Transverse colon (tissue), 4 donors: ENCODE results near the gene SPIRE1. TPM values are rescaled to one million over a fixed set of nuclear protein-coding genes. Genes with fewer than 3 reads are reported as not detected.

ENCODE experiments used
- DNase-seq: peaks from one replicate; pipeline ENCODE4 v3.0.0-alpha.2; 2019
- H3K27ac ChIP-seq, 4 donors: fragments of 200-600 bp; sonication (generic); 2 replicates each; pipeline ENCODE4 v1.5.1; 2016 to 2018; ENCODE audit warnings: inconsistent platforms in 4 of 4
- H3K27me3 ChIP-seq: fragments of 200-600 bp; sonication (generic); 2 replicates; pipeline ENCODE4 v1.5.1; 2017; ENCODE audit warnings: inconsistent platforms
- H3K36me3 ChIP-seq, 4 donors: fragments of 200-600 bp; sonication (generic); 2 replicates each; pipeline ENCODE4 v1.5.1; 2017 to 2019; ENCODE audit warnings: inconsistent platforms in 4 of 4
- H3K4me1 ChIP-seq, 4 donors: fragments of 200-600 bp; sonication (generic); 2 replicates each; pipeline ENCODE4 v1.5.1; 2017 to 2020; ENCODE audit warnings: inconsistent platforms in 4 of 4
- H3K4me3 ChIP-seq, 4 donors: fragments of 200-600 bp; sonication (generic); 1 replicate in 1 of 4; 2 replicates in 3 of 4; pipeline versions ENCODE4 v1.5.1 to v1.6.1; 2017 to 2019; ENCODE audit warnings: inconsistent platforms in 4 of 4
- H3K9me3 ChIP-seq, 2 donors: fragments of 200-600 bp; sonication (generic); 2 replicates each; pipeline ENCODE4 v1.5.1; 2017 to 2019; ENCODE audit warnings: inconsistent platforms in 2 of 2
- EP300 ChIP-seq: sonication (generic); formaldehyde crosslinking; IDR thresholded peaks from one replicate; pipeline ENCODE4 v1.6.1; 2017; ENCODE audit warnings: antibody characterized with exemption, low read depth
- POLR2A ChIP-seq: fragments of 450-650 bp; IDR thresholded peaks from one replicate; pipeline ENCODE4 v1.6.1; 2016; ENCODE audit warnings: antibody characterized with exemption, mild to moderate bottlenecking, moderate library complexity
- POLR2AphosphoS5 ChIP-seq, 3 donors: sonication (generic); formaldehyde crosslinking; IDR thresholded peaks; one replicate each; pipeline ENCODE4 v1.6.1; 2016; ENCODE audit warnings: antibody characterized with exemption in 3 of 3
- WGBS, 2 donors: methylation state at CpG; one replicate each; pipeline ENCODE4 v1.1.5; 2018; ENCODE audit warnings: low coverage in 1 of 2; 5-methylcytosine and 5-hydroxymethylcytosine counted together
- in situ Hi-C, 4 donors: fragments of 200-750 bp; cut with MboI; loops; one replicate each; pipeline versions ENCODE4 v1.15.0 to v1.15.1; 2017; ENCODE audit warnings: low sequenced_read_pairs in 3 of 4, low pct_ligation_motif_present in 1 of 4, low pct_unique_long_range_greater_than_20kb in 1 of 4
- intact Hi-C: fragments of 100-400 bp; cut with DNase I; formaldehyde crosslinking; loops from one replicate; pipeline ENCODE4 v1.15.1; 2023; ENCODE audit warnings: low total_unique reads
- total RNA-seq, 4 donors: library from RNA; depleted of rRNA; stranded (reverse); fragments of >200 nt; gene quantifications; one replicate each; pipeline ENCODE4 v1.1.0, GENCODE V29; 2016
- TF ChIP-seq, protein P1 (sequence below), 5 experiments: fragments of 200-600 bp in 3 of 5; fragments of 450-650 bp in 2 of 5; sonication (generic) in 3 of 5; IDR thresholded peaks; 1 replicate in 2 of 5; 2 replicates in 3 of 5; pipeline ENCODE4 v1.5.1; 2016 to 2017; ENCODE audit warnings: antibody characterized with exemption in 5 of 5, inconsistent platforms in 3 of 5, mild to moderate bottlenecking in 2 of 5, moderate library complexity in 1 of 5

The SPIRE1 gene
- total RNA-seq, 4 donors from 2014 or later, result 6.0 to 7.8 (median 6.8) TPM

DNA sequence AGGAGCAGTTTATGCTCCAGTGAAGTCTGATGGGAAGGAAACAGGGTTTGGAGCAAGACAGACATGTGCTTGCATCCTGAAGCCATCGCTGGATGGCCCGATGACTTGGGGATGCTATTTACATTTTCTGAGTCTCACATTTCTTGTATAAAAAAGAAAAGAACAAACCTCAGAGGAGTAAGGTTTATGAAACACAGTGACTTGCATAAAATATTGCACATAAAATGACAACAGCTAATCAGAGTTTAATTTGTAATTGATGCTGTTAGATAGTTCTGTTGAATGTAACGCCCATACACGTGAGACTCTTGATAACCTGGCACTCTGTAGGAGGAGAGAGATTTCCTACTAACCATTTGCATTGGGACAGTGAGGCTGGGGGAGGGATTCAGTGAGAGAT lies 233.7 kb downstream of the SPIRE1 start:
- no peak overlapping the region for H3K27ac ChIP-seq
- no peaks in the 10 kb centered on the region for H3K27me3 ChIP-seq
- WGBS, 2 donors, result 90 to 95% methylated on average over 4 of the region's 4 CpGs
- no peak for DNase-seq
- no peak overlapping the region for H3K4me3 ChIP-seq
- H3K4me1 ChIP-seq, result peaks cover 0 to 15% (median 11%) of the 10 kb centered on the region in 4 donors
- intact Hi-C loops (no loop called here), in situ Hi-C loops (no loop called here)
- TF ChIP-seq EP300 (no peak), POLR2A (no peak), POLR2AphosphoS5 (IDR thresholded peaks at IDR 0.05) (no peak)
- TF ChIP-seq, protein P1, sequence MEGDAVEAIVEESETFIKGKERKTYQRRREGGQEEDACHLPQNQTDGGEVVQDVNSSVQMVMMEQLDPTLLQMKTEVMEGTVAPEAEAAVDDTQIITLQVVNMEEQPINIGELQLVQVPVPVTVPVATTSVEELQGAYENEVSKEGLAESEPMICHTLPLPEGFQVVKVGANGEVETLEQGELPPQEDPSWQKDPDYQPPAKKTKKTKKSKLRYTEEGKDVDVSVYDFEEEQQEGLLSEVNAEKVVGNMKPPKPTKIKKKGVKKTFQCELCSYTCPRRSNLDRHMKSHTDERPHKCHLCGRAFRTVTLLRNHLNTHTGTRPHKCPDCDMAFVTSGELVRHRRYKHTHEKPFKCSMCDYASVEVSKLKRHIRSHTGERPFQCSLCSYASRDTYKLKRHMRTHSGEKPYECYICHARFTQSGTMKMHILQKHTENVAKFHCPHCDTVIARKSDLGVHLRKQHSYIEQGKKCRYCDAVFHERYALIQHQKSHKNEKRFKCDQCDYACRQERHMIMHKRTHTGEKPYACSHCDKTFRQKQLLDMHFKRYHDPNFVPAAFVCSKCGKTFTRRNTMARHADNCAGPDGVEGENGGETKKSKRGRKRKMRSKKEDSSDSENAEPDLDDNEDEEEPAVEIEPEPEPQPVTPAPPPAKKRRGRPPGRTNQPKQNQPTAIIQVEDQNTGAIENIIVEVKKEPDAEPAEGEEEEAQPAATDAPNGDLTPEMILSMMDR (IDR thresholded peaks at IDR 0.05), result no peak
- no peaks in the 10 kb centered on the region for H3K36me3 ChIP-seq
- H3K9me3 ChIP-seq, result no peaks in the 10 kb centered on the region

DNA sequence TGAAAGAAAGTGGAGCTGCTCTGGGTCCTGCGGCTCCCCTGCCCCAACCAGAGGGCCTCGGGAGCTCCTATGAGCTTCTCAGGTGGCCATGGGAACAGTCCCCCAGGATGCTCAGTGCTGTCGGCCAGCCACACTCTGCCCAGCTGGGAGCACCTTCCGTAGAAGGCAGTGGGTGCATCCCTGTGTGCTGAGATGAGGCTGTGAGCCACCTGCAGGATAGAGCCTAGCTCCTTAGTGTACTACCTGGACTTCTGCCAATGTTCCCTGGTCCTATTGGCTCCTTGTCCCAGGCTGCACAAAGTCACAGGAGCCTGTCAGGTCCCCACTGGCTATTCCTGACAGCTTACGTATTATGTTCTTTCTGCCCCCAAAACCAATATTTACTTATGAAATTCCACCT lies 234.1 kb downstream of the SPIRE1 start:
- WGBS, 2 donors, result 74% methylated on average over 5 of the region's 5 CpGs; no CpG with 5 or more reads in 1 of the 2 donors
- intact Hi-C loops, result no loop called here
- Histone ChIP-seq H3K27me3 (no peaks in the 10 kb centered on the region), H3K4me1 (peaks cover 0 to 15% (median 11%) of the 10 kb centered on the region in 4 donors), H3K36me3 (no peaks in the 10 kb centered on the region), H3K27ac (no peak overlapping the region), H3K9me3 (no peaks in the 10 kb centered on the region), H3K4me3 (no peak overlapping the region)
- TF ChIP-seq POLR2A, result no peak
- TF ChIP-seq, protein P1 (IDR thresholded peaks at IDR 0.05), result no peak
- no peak for TF ChIP-seq EP300
- no peak for TF ChIP-seq POLR2AphosphoS5 (IDR thresholded peaks at IDR 0.05)
- no peak for DNase-seq
- in situ Hi-C loops, result no loop called here

DNA sequence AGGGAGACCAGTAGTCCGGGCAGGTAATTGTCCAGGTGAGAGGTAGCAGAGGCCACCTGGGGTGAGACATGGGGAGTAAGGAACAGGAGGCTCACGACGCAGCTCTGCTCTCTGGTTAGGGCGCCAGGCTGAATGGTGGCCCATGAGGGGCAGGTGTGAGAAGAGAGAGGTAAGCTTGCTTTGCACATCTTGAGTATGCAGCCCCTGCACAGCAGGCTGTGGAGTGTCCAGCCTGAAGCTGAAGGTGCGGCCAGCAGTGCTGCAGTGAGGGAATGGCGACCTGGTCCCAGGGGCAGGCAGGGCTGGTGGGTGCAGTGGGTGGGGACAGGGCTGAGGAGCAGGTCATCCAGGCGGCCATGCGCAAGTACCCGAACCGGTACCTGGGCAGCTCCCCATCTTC lies 234.5 kb downstream of the SPIRE1 start:
- Histone ChIP-seq H3K4me3 (no peak overlapping the region), H3K36me3 (no peaks in the 10 kb centered on the region), H3K4me1 (peaks cover 0 to 15% (median 11%) of the 10 kb centered on the region in 4 donors), H3K27me3 (no peaks in the 10 kb centered on the region), H3K27ac (no peak overlapping the region), H3K9me3 (no peaks in the 10 kb centered on the region)
- in situ Hi-C loops, result no loop called here
- no peak for DNase-seq
- intact Hi-C loops, result no loop called here
- TF ChIP-seq POLR2A (no peak), POLR2AphosphoS5 (IDR thresholded peaks at IDR 0.05) (no peak), EP300 (no peak)
- TF ChIP-seq, protein P1 (IDR thresholded peaks at IDR 0.05), result no peak
- WGBS, 2 donors, result 89 to 92% methylated on average over 4 to 10 of the region's 10 CpGs

DNA sequence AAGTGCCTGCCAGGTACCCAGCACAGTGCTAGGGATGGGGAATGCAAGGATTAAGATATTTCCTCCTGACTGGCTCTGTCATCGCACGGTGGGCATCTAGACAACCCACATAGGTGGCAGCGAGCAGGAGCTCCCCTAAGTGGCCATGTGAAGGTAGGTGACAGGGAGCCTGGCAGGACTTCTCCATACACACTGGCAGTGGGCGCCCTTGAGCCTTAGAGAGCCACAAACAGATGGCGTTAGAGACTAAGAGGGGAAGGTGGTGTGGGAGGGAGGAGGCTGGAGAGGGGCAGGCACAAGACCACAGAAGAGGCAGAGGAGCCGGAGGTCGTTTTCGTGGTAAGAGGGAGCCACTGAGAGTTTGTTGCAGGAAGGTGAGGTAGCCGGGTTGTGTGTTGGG lies 235.0 kb downstream of the SPIRE1 start:
- in situ Hi-C loops, result no loop called here
- Histone ChIP-seq H3K27ac (no peak overlapping the region), H3K36me3 (no peaks in the 10 kb centered on the region), H3K27me3 (no peaks in the 10 kb centered on the region), H3K4me1 (peaks cover 0 to 15% (median 11%) of the 10 kb centered on the region in 4 donors), H3K4me3 (no peak overlapping the region), H3K9me3 (no peaks in the 10 kb centered on the region)
- intact Hi-C loops, result no loop called here
- TF ChIP-seq POLR2AphosphoS5 (IDR thresholded peaks at IDR 0.05) (no peak), POLR2A (no peak), EP300 (no peak)
- TF ChIP-seq, protein P1 (IDR thresholded peaks at IDR 0.05), result no peak
- 80 to 87% methylated on average over 5 to 9 of the region's 9 CpGs for WGBS, 2 donors
- no peak for DNase-seq
